Globus pallidus (tissue), 1 donor: Measurements from ENCODE around the gene KLHL36.

Source experiments
- DNase-seq: peaks from one replicate; pipeline ENCODE4 v3.0.0-alpha.2; 2015; ENCODE audit warnings: low spot score

Gene KLHL36

DNA sequence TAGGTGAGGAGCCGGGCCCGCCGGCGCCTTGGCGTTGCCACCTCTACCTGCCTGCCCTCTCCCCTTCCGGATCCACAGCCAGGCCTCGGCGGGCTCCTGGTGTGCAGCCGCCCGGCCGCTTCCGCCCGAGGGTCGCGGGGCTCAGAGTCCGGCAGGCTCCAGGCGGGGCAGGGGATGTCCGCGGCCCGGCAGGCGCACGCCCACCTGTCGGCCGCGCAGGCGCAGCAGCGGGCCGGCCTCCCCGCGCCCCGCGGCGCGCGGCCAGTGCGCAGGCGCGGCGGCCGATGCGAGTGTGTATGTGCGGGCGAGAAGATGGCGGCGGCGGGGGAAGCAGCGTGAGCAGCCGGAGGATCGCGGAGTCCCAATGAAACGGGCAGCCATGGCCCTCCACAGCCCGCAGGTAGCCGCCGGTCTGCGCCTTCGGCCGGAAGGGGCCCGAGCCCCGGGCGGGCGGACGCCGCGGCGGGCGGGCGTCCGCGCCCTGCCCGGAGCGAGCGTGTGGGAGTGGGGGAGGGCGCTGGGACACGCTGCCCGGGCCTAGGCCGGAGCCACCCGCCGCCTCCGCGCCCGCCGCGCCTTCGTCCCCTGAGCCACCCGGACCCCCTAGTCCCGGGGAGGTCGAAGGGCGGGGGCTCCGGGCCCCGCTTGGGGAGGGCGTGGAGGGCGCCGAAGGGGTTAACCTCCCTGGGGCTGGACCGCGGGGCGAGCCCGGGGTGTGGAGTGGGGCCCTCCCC is 51.6 kb downstream of the KLHL36 start, which contains the start of gene USP10:
TSS of gene USP10 (plus strand) at position 289 of the 734 bp plus-strand sequence. CDS start at position 380, 91 bp downstream.
- peak; percentile 74 for DNase-seq

DNA sequence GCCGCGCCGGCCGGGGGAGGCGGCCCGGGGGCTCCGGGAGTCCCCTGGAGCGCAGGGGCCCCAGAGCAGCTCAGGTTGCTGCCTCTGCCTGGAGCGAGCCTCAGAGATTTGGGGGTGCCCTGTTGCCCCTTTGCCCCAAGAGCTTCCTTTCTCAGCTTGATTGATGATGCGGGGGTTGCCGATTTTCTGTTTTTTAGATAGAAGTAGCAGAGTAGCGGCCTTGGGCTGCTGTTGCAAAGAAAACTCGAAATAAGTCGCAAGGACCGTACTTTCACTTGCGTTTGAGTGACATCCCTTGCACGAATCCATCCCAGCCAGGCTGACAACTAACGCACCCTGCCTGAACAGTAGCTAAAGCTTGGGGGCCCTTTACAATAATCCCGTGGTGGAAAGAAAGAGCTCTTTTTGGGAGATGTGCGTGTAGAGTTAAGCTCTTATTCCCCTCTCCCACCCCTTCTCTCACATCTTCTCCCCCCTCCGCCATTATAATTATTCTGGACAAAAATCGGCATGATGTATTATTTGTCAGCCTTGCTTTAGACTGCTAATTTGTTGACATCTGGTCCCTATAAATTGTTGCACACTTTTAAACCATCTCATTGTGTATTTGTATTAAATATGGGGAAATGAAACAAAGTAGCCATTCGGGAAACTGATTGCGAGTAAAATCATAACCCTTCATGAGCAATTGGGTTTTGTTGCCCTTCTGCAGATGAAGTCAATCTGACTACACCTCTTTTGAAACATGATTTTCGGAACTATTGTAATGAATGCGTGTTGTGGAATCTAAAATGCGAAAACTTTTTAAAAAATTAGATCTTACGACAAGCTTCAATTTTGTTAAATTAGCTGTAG is 52.4 kb downstream of the KLHL36 start:
- DNase-seq, result peak; percentile 50

DNA sequence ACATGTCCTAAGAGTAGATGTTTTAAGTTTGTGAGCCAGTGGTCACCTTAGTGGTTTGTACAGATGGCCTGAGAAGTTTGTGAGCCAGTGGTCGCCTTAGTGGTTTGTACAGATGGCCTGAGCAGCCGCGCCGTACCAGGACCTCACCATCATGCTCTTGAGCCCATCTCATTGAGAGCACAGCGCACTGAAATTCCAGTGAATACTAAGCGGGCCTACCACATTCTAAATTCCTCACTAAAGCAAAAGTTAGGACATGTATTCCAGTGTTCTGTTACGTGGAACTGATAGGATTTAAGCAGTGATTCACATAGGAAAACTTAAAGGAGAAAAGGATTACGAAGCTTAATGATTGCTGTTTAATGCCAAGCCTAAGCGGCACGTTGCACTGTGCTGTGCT is 55.4 kb downstream of the KLHL36 start:
- DNase-seq, result no peak

DNA sequence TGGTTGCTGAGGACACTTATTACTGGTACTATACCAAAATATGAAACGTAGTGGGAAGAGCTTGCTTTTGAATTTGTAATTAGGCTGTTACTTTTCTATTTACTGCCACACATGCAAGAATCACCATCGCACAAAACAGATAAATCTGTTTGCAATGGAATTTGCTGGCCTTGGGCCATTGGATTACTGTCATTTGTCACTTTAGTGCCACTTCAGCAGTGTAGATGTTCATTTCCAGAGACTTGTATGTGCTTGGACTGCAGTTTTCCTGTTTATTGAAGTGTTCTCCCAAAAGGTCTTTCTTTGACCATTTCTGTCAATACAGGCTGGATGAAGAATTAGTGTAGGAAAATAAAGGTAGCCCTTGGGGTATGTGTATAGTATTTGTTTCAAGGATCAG is 55.9 kb downstream of the KLHL36 start:
- DNase-seq, result no peak

DNA sequence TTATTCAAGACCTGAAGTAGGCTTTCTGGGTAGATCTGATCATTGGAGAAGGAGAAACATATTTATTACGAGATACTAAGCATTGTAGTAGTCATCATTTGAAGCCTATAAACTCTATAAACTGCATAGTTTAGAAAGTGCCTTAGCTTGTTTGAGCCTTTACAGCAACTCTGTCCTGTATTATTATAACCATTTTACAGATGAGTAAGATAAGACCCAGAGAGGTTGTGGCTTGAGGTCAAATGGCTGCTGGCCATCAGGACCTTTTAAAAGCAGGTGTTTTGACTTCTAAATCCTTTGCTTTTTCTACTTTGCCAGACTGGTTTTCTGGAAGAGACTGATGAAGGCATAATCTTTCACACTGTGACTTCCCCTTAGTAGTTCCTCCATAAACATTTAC is 58.5 kb downstream of the KLHL36 start:
- DNase-seq, result no peak

DNA sequence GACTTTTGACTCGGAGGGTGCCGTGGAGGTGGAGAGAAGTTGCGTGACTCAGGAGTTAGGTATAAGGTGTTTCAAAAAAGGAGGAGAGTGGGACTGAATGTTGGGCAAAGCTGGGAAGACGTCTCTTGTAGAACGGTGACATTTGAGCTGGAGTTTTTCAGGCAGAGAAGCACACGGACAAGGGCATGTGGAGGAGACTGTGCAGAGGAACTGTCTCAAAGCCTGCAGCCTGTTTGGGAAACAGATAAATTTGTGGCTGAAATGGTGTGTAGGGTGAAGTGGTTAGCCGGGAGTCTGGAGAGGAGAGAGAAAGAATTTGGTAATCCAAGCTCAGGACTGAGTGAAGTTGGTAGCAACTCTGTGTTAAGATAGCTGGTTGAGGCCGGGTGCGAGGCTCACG is 61.3 kb downstream of the KLHL36 start:
- DNase-seq, result no peak

DNA sequence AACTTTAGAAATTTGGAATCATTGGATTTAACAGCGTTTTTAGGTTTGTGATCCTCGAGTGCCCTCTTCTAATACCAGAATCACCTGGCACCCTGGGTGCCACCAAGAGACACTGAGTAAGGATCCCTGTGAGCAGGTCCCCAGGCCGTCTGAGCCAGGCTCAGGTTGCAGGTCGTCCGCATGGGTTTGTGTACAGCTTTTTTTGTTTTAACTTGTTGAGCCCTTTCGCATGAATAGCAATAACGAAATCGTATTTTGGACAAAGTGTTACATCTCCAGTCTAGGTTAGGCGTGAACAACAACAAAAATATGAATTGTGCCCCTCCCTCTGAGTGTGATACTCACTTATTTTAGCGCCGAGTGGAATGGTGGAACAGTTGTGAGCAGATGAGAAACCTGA is 62.4 kb downstream of the KLHL36 start:
- no peak for DNase-seq
